Neural progenitor cell (in vitro differentiated cells): ENCODE results near the gene RABEPK.

ENCODE experiments used
- CTCF ChIP-seq: fragments of 200-600 bp; sonication (generic); IDR thresholded peaks from 2 replicates; pipeline ENCODE4 v1.5.1; 2017; ENCODE audit warnings: antibody characterized with exemption, mild to moderate bottlenecking
- EZH2 ChIP-seq: fragments of 200-600 bp; sonication (generic); IDR thresholded peaks from 2 replicates; pipeline ENCODE4 v1.6.1; 2017; ENCODE audit warnings: antibody characterized with exemption, mild to moderate bottlenecking, moderate library complexity
- EZH2phosphoT487 ChIP-seq: fragments of 200-600 bp; sonication (generic); IDR thresholded peaks from 2 replicates; pipeline ENCODE4 v1.6.1; 2017; ENCODE audit warnings: antibody characterized with exemption

DNA sequence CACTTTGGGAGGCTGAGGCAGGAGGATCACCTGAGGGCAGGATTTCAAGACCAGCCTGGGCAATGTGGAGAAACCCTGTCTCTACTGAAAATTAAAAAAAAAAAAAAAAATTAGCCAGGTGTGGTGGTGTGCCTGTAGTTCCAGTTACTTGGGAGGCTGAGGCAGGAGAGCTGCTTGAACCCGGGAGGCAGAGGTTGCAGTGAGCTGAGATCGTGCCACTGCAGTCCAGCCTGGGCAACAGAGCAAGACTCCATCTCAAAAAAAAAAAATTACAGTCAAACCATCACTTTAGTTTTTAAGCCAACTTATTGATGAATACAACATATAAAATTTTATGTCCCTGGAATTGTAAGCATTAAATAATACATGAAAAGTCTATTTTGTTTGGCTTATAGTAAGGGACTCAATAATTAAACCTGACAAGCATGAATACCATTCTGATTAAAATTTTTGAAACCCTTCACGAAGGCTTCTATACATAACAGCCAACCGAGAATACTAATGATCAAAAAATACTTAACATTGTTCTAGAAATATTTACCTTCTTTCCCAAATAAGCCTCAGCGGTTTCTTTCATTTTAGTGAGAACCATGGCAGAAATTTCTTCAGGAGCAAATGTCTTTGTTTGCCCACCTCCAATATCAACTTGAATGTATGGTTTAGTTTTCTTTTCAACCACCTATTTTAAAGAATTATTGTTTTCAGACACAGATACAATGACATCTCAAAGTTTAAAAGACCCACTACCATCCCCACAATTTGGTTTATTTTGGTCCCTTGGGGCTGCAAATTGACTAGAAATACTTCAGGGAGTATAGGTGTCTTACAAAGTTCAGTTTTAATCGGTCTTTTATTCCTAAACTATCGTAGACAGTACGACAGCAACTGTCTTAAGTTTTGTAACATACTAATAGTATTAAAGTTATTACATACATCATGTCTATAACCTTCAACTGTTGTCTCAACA lies 39.6 kb downstream of the RABEPK start:
- TF ChIP-seq CTCF (no peak), EZH2 (no peak), EZH2phosphoT487 (no peak)
